22Rv1 (cell line): Measurements from ENCODE around the gene RHBDF2.

Source experiments
- H3K27ac ChIP-seq: fragments of 450-650 bp; 2 replicates; pipeline ENCODE4 v1.5.1; 2017
- CTCF ChIP-seq: fragments of 450-650 bp; IDR thresholded peaks from 2 replicates; pipeline ENCODE4 v1.5.1; 2017; ENCODE audit warnings: mild to moderate bottlenecking
- ZFX ChIP-seq: fragments of 450-650 bp; IDR thresholded peaks from 2 replicates; pipeline ENCODE4 v1.6.1; 2017; ENCODE audit warnings: antibody characterized with exemption, borderline replicate concordance

RHBDF2 gene

GRCh38 chr17:76458580-76459490 lies 42.4 kb downstream of the RHBDF2 start:
- TF ChIP-seq CTCF (no peak), ZFX (no peak)
- no peak overlapping the region for H3K27ac ChIP-seq

DNA sequence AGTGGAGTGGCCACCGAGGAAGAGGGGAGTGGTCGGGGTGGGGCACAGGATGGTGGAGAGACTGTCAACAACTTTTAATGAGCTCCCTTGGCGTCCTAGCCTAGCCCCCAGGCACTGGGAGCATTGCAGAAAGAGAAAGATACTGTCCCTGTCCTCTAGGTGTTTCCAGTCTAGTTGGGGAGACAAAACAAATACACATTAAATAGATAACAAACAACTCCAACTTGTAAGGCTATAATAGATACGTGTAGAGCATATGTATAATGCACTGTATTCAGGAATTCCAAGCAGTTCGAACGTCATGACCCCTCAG lies 47.8 kb downstream of the RHBDF2 start:
- TF ChIP-seq ZFX, result no peak
- TF ChIP-seq CTCF, result peak; percentile 40
- no peak overlapping the region for H3K27ac ChIP-seq

DNA sequence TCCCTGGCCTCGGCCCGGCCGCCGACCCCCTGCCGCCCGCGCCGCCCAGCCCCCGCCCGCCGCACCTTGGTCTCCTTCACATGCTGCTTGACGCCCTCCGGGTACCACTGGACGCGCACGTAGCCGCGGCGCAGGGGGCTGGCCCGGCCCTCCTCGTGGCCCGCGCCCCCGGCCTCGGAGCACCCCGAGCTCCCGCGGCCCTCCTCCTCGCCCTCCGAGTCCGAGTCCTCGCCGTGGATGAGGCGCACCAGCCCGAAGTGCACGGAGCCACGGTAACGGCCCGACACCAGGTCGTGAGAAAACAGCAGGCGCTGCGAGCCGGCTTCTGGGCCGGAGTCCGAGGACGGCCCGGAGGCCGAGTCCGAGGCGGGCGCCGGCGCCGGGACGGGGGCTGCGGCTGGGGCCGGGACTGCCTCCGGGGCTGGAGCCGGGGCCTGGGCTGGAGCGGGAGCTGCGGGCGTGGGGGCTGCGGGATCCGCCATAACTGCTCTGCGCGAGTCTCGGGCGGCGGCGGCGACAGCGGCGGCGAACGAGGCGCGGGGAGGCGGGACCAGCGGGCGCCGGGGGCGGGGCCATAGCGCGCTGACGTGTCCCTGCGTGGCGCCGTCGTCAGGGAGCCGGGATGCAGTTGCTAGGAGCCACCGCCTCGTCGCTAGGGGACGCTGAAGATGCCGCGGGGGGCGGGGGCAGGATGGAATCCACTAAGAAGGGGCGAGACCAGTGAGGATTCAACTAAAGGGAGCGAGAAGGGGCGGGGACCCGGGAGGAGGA lies 48.4 kb downstream of the RHBDF2 start, which contains the start of gene UBE2O:
UBE2O (minus strand) TSS at position 493 of the 771 bp plus-strand sequence; CDS start at position 482, 11 bp downstream.
- H3K27ac ChIP-seq, result peak within 1 kb of the TSS; percentile 56
- TF ChIP-seq ZFX (no peak), CTCF (peak; percentile 72)

DNA sequence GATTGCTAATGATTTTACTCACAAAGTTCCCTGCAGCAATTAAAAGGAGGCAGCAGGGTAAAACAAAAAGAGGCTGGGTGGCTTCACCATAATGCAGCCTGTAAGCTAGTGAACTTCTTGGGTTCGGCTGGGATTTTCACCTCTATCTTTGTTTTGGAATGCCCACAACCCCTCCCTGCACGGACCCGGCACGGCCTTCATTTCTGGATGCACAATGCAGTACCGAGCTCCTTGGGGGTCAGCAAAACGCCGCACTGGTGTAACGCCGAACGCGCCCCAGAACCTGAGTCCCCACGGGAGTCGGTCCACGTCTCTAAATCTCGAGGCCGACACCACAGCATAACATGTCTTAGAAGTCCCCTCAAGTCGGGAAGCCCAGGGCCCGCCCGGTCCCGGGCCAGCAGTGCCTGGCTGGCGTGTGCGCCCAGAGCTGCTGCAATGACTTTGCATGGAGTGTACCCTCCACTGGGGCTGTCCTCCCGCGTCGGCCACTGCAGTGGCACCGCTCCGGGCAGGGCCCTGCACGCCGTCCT lies 49.0 kb downstream of the RHBDF2 start:
- H3K27ac ChIP-seq, result peak overlapping the region; percentile 56
- TF ChIP-seq CTCF, result no peak
- no peak for TF ChIP-seq ZFX

GRCh38 chr17:76451506-76451905 lies 49.7 kb downstream of the RHBDF2 start:
- no peak for TF ChIP-seq ZFX
- no peak for TF ChIP-seq CTCF
- H3K27ac ChIP-seq, result no peak overlapping the region

- H3K27ac ChIP-seq, result no peak overlapping the region
- TF ChIP-seq ZFX (no peak), CTCF (no peak)
Measured at GRCh38 chr17:76449126-76449525, 52.1 kb downstream of the RHBDF2 start.
